ENCODE results near the gene ABCC8.

The ABCC8 gene

GRCh38 chr11:17515443-17516176 lies 39.0 kb upstream of the ABCC8 start:
- Histone ChIP-seq H3K9ac (ENCODE audit: low read depth, low read length) (no peak overlapping the region), H3K36me3 (ENCODE audit: insufficient read depth, low read length) (no peaks in the 10 kb centered on the region), H3K4me3 (ENCODE audit: low read length) (no peak overlapping the region), H3K9me3 (replicated peaks; ENCODE audit: low read length) (no peaks in the 10 kb centered on the region), H3K4me2 (ENCODE audit: low read length) (no peak overlapping the region), H3K4me1 (ENCODE audit: control insufficient read depth, insufficient read depth, low read length) (no peaks in the 10 kb centered on the region), H3K27me3 (ENCODE audit: control insufficient read depth, insufficient read depth, low read length) (peaks cover 87% of the 10 kb centered on the region)

DNA sequence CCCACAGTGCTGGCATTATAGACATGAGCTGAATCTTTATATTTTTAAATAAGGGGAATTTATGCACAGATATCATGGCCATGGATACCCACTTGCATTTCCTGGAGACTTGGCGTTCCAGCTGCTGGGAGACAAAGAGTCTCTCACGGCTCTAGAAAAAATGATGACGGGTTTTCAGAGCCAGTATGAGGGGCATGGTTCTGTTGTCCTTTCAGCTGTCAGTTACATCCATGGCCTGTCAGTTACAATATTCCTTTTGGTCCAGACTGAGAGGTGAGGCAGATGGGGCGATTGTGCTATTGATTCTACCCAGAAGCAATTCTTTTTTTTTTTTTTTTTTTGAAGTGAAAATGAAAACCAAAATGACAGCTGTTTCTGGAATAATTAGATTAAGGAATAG lies 37.8 kb upstream of the ABCC8 start:
- Histone ChIP-seq H3K9me3 (replicated peaks; ENCODE audit: low read length) (no peaks in the 10 kb centered on the region), H3K9ac (ENCODE audit: low read depth, low read length) (no peak overlapping the region), H3K36me3 (ENCODE audit: insufficient read depth, low read length) (no peaks in the 10 kb centered on the region), H3K4me1 (ENCODE audit: control insufficient read depth, insufficient read depth, low read length) (no peaks in the 10 kb centered on the region), H3K27me3 (ENCODE audit: control insufficient read depth, insufficient read depth, low read length) (peaks cover 84% of the 10 kb centered on the region), H3K4me3 (ENCODE audit: low read length) (no peak overlapping the region), H3K4me2 (ENCODE audit: low read length) (no peak overlapping the region)

GRCh38 chr11:17513853-17514252 lies 37.2 kb upstream of the ABCC8 start:
- Histone ChIP-seq H3K4me3 (ENCODE audit: low read length) (no peak overlapping the region), H3K4me1 (ENCODE audit: control insufficient read depth, insufficient read depth, low read length) (peaks cover 2% of the 10 kb centered on the region), H3K4me2 (ENCODE audit: low read length) (no peak overlapping the region), H3K36me3 (ENCODE audit: insufficient read depth, low read length) (no peaks in the 10 kb centered on the region), H3K9ac (ENCODE audit: low read depth, low read length) (no peak overlapping the region), H3K27me3 (ENCODE audit: control insufficient read depth, insufficient read depth, low read length) (peaks cover 82% of the 10 kb centered on the region), H3K9me3 (replicated peaks; ENCODE audit: low read length) (no peaks in the 10 kb centered on the region)

DNA sequence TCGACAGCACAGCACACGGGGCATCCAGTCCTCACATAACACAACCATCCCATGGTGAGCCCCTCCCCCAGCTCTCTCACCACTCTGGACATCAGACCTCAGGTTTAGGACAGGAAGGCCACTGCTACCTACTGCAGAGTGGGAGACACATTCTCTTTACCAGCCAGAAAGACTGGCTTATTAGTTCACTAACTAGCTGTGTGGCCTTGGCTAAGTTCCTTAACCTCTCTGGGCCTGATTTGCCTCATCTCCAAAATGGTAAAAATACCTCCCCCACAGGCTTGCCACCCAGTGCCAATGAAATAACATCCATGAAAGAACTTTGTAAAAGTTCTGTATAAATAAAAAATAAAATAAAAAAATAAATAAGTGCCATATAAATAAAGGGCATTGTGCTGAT lies 35.5 kb upstream of the ABCC8 start:
- Histone ChIP-seq H3K4me2 (ENCODE audit: low read length) (no peak overlapping the region), H3K36me3 (ENCODE audit: insufficient read depth, low read length) (no peaks in the 10 kb centered on the region), H3K9me3 (replicated peaks; ENCODE audit: low read length) (no peaks in the 10 kb centered on the region), H3K4me3 (ENCODE audit: low read length) (no peak overlapping the region), H3K27me3 (ENCODE audit: control insufficient read depth, insufficient read depth, low read length) (peaks cover 79% of the 10 kb centered on the region), H3K9ac (ENCODE audit: low read depth, low read length) (no peak overlapping the region), H3K4me1 (ENCODE audit: control insufficient read depth, insufficient read depth, low read length) (peaks cover 4% of the 10 kb centered on the region)

- no peaks in the 10 kb centered on the region for H3K9me3 ChIP-seq (replicated peaks; ENCODE audit: low read length)
- H3K27me3 ChIP-seq (ENCODE audit: control insufficient read depth, insufficient read depth, low read length) = peaks cover 79% of the 10 kb centered on the region
- peaks cover 4% of the 10 kb centered on the region for H3K4me1 ChIP-seq (ENCODE audit: control insufficient read depth, insufficient read depth, low read length)
Observed at GRCh38 chr11:17511571-17511970, 34.9 kb upstream of the ABCC8 start.

GRCh38 chr11:17510507-17511206 lies 34.0 kb upstream of the ABCC8 start:
- no peaks in the 10 kb centered on the region for H3K36me3 ChIP-seq (ENCODE audit: insufficient read depth, low read length)
- no peak overlapping the region for H3K9ac ChIP-seq (ENCODE audit: low read depth, low read length)
- peaks cover 80% of the 10 kb centered on the region for H3K27me3 ChIP-seq (ENCODE audit: control insufficient read depth, insufficient read depth, low read length)
- H3K4me2 ChIP-seq (ENCODE audit: low read length) = no peak overlapping the region
- H3K4me1 ChIP-seq (ENCODE audit: control insufficient read depth, insufficient read depth, low read length) = peaks cover 4% of the 10 kb centered on the region
- H3K4me3 ChIP-seq (ENCODE audit: low read length) = no peak overlapping the region
- no peaks in the 10 kb centered on the region for H3K9me3 ChIP-seq (replicated peaks; ENCODE audit: low read length)

More at GRCh38 chr11:17511571-17511970, 34.9 kb upstream of the ABCC8 start:
- Histone ChIP-seq H3K36me3 (ENCODE audit: insufficient read depth, low read length) (no peaks in the 10 kb centered on the region), H3K4me3 (ENCODE audit: low read length) (no peak overlapping the region), H3K4me2 (ENCODE audit: low read length) (no peak overlapping the region), H3K9ac (ENCODE audit: low read depth, low read length) (no peak overlapping the region)

DNA sequence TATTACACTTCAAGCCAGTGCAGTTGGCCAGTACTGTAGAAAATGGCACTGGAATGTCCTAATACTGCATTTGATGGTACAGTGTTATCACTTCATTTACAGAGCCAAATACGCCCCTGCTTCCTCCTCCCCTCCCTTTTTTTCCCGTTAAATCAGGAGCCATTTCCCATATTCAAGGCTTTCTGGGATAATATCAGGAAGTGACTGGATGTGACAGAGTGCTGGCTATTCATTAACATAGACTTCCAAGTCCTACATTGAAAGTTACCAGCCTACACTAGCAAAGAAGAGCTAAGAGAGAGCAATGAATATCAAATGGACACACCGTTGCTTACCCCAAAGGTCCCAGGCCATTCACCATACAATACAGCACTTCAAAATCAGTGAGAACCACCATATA lies 32.1 kb upstream of the ABCC8 start:
- H3K9me3 ChIP-seq (replicated peaks; ENCODE audit: low read length) = no peaks in the 10 kb centered on the region
- H3K4me2 ChIP-seq (ENCODE audit: low read length) = no peak overlapping the region
- no peaks in the 10 kb centered on the region for H3K36me3 ChIP-seq (ENCODE audit: insufficient read depth, low read length)
- no peak overlapping the region for H3K9ac ChIP-seq (ENCODE audit: low read depth, low read length)
- no peak overlapping the region for H3K4me3 ChIP-seq (ENCODE audit: low read length)
- peaks cover 77% of the 10 kb centered on the region for H3K27me3 ChIP-seq (ENCODE audit: control insufficient read depth, insufficient read depth, low read length)
- peaks cover 4% of the 10 kb centered on the region for H3K4me1 ChIP-seq (ENCODE audit: control insufficient read depth, insufficient read depth, low read length)

DNA sequence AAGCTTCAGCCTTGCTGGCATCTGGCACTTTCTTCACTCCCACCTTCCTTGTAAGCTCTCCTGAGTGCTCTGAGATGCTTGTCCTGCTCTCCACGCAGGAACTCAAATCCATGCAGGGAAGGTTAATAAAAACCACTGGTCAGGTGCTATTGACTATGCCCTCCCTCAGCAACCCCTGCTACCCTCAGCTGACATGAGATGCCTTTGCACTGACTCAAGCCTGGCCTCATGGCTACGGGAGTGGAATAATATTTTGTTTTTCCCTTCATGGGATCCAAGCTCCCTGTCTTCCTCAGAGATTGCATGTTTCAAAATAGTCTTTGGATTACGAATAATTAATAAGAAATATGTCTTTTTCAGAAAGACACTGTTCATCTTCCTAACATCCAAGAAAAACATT lies 31.7 kb upstream of the ABCC8 start:
- Histone ChIP-seq H3K4me3 (ENCODE audit: low read length) (no peak overlapping the region), H3K27me3 (ENCODE audit: control insufficient read depth, insufficient read depth, low read length) (peaks cover 73% of the 10 kb centered on the region), H3K9ac (ENCODE audit: low read depth, low read length) (no peak overlapping the region), H3K4me2 (ENCODE audit: low read length) (no peak overlapping the region), H3K36me3 (ENCODE audit: insufficient read depth, low read length) (no peaks in the 10 kb centered on the region), H3K4me1 (ENCODE audit: control insufficient read depth, insufficient read depth, low read length) (peaks cover 4% of the 10 kb centered on the region), H3K9me3 (replicated peaks; ENCODE audit: low read length) (no peaks in the 10 kb centered on the region)

DNA sequence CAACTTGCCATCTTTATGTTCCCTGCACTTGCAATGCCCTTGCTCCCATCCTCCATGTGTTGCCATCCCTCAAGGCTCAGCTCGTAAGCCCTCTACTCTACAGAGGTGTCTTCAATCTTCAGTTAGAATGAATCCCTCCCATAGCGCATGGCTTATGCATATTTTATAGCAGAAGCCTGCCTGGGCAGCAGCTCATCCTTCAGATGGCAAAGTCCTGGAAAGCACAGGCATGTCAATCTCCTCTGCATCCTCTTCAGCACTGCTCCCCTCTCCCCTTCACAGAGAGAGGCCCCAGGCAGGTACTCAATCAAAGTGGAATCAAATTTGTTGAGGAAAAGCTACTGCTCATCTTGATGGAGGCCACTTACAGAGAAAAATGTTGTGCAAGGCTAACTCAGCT lies 31.1 kb upstream of the ABCC8 start:
- Histone ChIP-seq H3K9ac (ENCODE audit: low read depth, low read length) (no peak overlapping the region), H3K36me3 (ENCODE audit: insufficient read depth, low read length) (no peaks in the 10 kb centered on the region), H3K9me3 (replicated peaks; ENCODE audit: low read length) (no peaks in the 10 kb centered on the region), H3K4me1 (ENCODE audit: control insufficient read depth, insufficient read depth, low read length) (peaks cover 4% of the 10 kb centered on the region), H3K4me3 (ENCODE audit: low read length) (no peak overlapping the region), H3K27me3 (ENCODE audit: control insufficient read depth, insufficient read depth, low read length) (peaks cover 73% of the 10 kb centered on the region), H3K4me2 (ENCODE audit: low read length) (no peak overlapping the region)

- H3K27me3 ChIP-seq (ENCODE audit: control insufficient read depth, insufficient read depth, low read length) = peaks cover 73% of the 10 kb centered on the region
- H3K4me2 ChIP-seq (ENCODE audit: low read length) = no peak overlapping the region
- H3K9ac ChIP-seq (ENCODE audit: low read depth, low read length) = no peak overlapping the region
- peaks cover 4% of the 10 kb centered on the region for H3K4me1 ChIP-seq (ENCODE audit: control insufficient read depth, insufficient read depth, low read length)
- no peak overlapping the region for H3K4me3 ChIP-seq (ENCODE audit: low read length)
- H3K36me3 ChIP-seq (ENCODE audit: insufficient read depth, low read length) = no peaks in the 10 kb centered on the region
- no peaks in the 10 kb centered on the region for H3K9me3 ChIP-seq (replicated peaks; ENCODE audit: low read length)
Observed at GRCh38 chr11:17506942-17507341, 30.3 kb upstream of the ABCC8 start.

DNA sequence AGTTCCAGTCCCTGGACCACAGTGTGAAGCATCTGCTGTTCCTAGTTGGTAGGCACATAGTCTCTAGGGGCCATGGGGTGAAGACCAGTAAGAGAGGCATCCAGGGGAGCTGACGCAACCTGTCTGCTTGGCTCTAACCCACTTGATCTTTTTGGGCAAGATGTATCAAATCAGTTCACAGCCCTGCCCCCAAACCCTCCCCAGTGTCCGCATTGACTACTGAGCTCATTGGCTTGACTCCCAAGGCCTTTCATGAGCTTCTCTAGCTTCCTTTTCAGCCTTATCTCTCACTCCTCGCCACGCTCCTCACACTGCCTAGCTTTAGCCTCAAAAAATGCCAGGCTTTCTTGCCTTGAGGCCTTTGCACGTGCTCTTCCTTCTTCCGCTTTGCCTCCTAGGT lies 29.7 kb upstream of the ABCC8 start:
- Histone ChIP-seq H3K4me1 (ENCODE audit: control insufficient read depth, insufficient read depth, low read length) (peaks cover 4% of the 10 kb centered on the region), H3K36me3 (ENCODE audit: insufficient read depth, low read length) (no peaks in the 10 kb centered on the region), H3K4me3 (ENCODE audit: low read length) (no peak overlapping the region), H3K4me2 (ENCODE audit: low read length) (no peak overlapping the region), H3K9me3 (replicated peaks; ENCODE audit: low read length) (no peaks in the 10 kb centered on the region), H3K27me3 (ENCODE audit: control insufficient read depth, insufficient read depth, low read length) (peaks cover 72% of the 10 kb centered on the region), H3K9ac (ENCODE audit: low read depth, low read length) (no peak overlapping the region)

GRCh38 chr11:17505146-17505545 lies 28.5 kb upstream of the ABCC8 start:
- H3K4me1 ChIP-seq (ENCODE audit: control insufficient read depth, insufficient read depth, low read length) = peaks cover 4% of the 10 kb centered on the region
- no peaks in the 10 kb centered on the region for H3K36me3 ChIP-seq (ENCODE audit: insufficient read depth, low read length)

More at GRCh38 chr11:17505146-17505545, 28.5 kb upstream of the ABCC8 start:
- Histone ChIP-seq H3K27me3 (ENCODE audit: control insufficient read depth, insufficient read depth, low read length) (peaks cover 73% of the 10 kb centered on the region), H3K9ac (ENCODE audit: low read depth, low read length) (no peak overlapping the region), H3K4me2 (ENCODE audit: low read length) (no peak overlapping the region), H3K4me3 (ENCODE audit: low read length) (no peak overlapping the region), H3K9me3 (replicated peaks; ENCODE audit: low read length) (no peaks in the 10 kb centered on the region)
